ENCODE measurements around the gene HTR1E. TPM values are rescaled to one million over a fixed set of nuclear protein-coding genes. Genes with fewer than 3 reads are reported as not detected.
"Not testable (repeated sequence)": the region's sequence is repeated elsewhere in the genome, so short reads cannot be mapped to it uniquely, and the experiment has no call there.

The HTR1E gene
- polyA plus RNA-seq, 12 donors: not detected

DNA sequence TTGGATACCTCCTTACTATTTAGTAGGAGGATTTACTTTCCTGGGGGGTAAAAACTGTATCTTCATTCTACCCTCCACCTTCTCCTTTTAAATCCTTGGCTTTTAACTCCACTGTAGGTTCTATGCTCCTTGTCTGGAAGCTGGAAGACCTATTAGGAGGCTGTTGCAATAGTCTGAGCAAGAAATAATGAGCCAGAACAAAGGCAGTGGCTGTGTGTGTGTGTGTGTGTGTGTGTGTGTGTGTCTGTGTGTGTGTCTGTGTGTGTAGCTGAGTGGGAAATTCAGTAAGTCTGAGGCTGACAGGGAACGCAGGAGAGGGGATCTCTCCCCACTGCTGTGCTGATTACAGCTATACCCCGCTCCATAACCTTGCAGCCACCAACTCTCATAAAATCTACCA is 35.8 kb downstream of the HTR1E start:
- no peak for DNase-seq

DNA sequence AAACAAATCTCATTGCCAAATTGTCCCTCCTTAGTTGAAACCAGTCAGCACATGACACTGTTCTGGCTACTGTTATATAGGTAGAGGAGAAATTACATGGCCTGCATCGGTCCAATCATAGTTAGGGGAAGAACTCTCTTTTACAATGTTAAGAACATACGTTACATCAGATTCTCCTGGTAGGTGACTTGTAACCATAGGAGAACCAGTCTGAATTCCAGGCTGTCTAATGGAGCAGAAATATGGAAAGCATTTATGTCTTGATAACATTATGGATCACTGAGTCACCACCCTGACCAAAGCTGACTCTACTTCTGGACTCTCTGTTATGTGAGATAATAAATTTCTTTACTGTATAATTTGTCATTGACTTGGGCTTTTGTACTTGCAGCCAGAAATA is 40.9 kb downstream of the HTR1E start:
- DNase-seq: no peak

DNA sequence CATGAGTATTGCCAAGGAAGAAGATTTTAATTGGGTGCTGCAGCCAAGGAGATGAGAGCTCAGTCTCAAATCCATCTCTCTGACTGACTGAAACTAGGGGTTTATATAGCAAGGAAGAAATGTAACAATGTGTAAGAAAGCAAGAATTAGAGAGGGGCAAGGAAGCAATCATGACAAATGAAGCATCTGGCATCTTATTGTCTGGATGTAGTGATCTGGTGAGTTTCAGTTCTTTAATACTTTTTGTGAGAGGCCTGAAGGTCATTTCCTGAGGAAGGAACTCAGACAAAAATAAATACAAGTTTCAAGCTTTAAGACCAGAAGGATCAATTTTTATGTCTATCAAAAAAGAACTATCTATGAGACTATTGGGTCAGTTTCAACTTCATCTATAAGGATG is 64.2 kb downstream of the HTR1E start:
- no peak for DNase-seq

- not testable (repeated sequence) for DNase-seq
Measured at GRCh38 chr6:87002391-87002790, 65.1 kb downstream of the HTR1E start.

- DNase-seq: not testable (repeated sequence)
Measured at GRCh38 chr6:87006541-87006940, 69.2 kb downstream of the HTR1E start.

- DNase-seq: not testable (repeated sequence)
Measured at GRCh38 chr6:87009581-87009980, 72.3 kb downstream of the HTR1E start.

- DNase-seq: no peak
Measured at GRCh38 chr6:87012035-87012434, 74.7 kb downstream of the HTR1E start.

DNA sequence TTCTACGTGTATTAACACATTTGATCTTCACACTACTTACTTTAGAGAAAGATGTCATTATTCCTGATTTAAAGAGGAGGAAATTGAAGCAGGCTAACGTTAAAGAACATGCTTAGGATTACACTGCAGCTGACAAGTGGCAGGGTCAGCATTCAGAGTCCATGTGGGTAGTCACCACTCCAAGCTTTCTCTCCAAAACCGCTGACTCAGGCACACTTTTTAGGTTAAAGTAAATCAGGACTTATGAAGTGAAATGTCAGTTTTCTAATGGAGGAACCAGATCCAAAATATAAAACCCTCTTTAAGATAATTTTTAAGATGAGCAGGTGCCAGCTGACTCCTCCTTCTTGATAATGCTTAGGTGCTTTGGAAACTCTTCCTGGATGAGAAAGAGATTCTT is 75.4 kb downstream of the HTR1E start:
- no peak for DNase-seq

- no peak for DNase-seq
Measured at GRCh38 chr6:87016772-87017171, 79.4 kb downstream of the HTR1E start.

GRCh38 chr6:87027021-87027420 is 89.7 kb downstream of the HTR1E start:
- DNase-seq: no peak

- DNase-seq: peak; percentile 12
Measured at GRCh38 chr6:87029711-87030314, 92.5 kb downstream of the HTR1E start.

DNA sequence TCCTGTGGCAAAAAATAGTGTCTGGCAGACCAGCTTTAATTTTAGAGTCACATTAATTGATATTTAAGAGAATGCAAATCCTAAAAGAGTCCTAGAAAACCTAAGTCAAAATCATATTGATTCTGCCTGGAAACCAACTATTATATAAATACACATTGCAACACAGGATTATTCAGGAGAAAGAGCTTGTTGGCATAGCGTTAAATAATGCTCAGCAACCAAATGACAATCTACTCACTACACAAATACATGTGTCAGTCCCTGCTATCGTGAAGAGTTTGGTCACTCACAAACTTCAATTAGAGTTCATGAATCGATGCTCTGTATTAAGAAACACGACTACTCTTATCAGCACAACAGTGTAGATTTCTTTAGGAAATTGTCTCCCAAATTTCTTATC is 103.4 kb downstream of the HTR1E start:
- DNase-seq: no peak

- DNase-seq: no peak
Measured at GRCh38 chr6:87045521-87046075, 108.3 kb downstream of the HTR1E start.

DNA sequence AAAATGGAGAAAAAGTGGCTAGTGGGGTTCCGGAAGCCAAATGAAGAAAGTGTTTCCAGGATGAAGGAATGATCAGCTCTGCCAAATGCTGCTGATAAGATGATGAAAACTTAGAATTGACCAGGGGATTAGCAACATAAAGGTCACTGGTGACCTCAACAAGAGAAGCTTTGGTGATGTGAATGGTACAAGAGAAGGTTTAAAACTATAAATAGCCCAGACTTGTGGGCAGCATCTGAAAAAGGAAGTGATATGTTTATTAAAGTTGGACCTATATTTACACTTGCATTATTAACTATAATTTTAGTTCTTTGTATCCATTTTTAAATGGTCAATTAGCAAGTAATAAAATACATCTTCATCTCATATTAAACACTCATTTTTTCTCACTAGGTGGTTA is 112.5 kb downstream of the HTR1E start:
- DNase-seq: no peak

- no peak for DNase-seq
Measured at GRCh38 chr6:87053312-87053711, 116.0 kb downstream of the HTR1E start.

- DNase-seq: no peak
Measured at GRCh38 chr6:87054143-87054833, 117.0 kb downstream of the HTR1E start.

DNA sequence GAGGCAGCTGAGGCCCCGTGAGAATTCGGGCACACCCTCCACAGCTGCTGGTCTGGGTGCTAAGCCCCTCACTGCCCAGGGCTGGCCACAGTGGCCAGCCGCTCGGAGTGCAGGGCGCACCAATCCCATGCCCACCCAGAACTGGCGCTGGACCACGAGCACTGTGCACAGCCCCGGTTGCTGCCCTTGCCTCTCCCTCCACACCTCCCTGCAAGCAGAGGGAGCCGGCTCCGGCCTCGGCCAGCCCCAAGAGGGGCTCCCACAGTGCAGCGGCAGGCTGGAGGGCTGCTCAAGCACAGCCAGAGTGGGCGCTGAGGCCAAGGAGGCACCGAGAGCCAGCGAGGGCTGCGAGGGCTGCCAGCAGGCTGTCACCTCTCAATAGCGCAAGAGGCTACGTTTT is 122.6 kb downstream of the HTR1E start:
- no peak for DNase-seq

- DNase-seq: no peak
Measured at GRCh38 chr6:87065117-87065516, 127.8 kb downstream of the HTR1E start.

Other genes with a start within 250 kb of the HTR1E start
- gene CGA, start 157.6 kb downstream of the HTR1E start, polyA plus RNA-seq (ENCODE audit: insufficient read length in 12 of 12): 10 to 100 TPM in 1 of 12 donors, 1 to 10 TPM in 8, under 1 TPM in 1, not detected in 2; 0.93 to 10.7 (median 3.2) TPM
- gene ZNF292, start 218.0 kb downstream of the HTR1E start, polyA plus RNA-seq (ENCODE audit: insufficient read length in 12 of 12): 10 to 100 TPM in 11 of 12 donors, not detected in 1; 18.0 to 58.3 (median 24.2) TPM